H1 (cell line): Measurements from ENCODE around the gene PROSER3. TPM values are rescaled to one million over a fixed set of nuclear protein-coding genes. Genes with fewer than 3 reads are reported as not detected.

Source experiments
- BACH1 ChIP-seq: IDR thresholded peaks from 2 replicates; pipeline ENCODE4 v1.6.1; 2012; ENCODE audit warnings: low read length, improper control_type of control experiment
- CREB1 ChIP-seq: IDR thresholded peaks from 2 replicates; pipeline ENCODE4 v1.6.1; 2012; ENCODE audit warnings: inconsistent platforms
- CTBP2 ChIP-seq: IDR thresholded peaks from 2 replicates; pipeline ENCODE4 v1.7.0; 2011; ENCODE audit warnings: borderline replicate concordance, mild to moderate bottlenecking, moderate library complexity, mixed read lengths, low read length; ENCODE audit not compliant: insufficient read depth, insufficient read length
- EP300 ChIP-seq, 2 experiments: IDR thresholded peaks; 1 replicate in 1 of 2; 2 replicates in 1 of 2; pipeline ENCODE4 v1.6.1; 2011 to 2012; ENCODE audit warnings: low read depth in 2 of 2, low read length in 2 of 2, mild to moderate bottlenecking in 2 of 2, borderline replicate concordance in 1 of 2, inconsistent platforms in 1 of 2, moderate library complexity in 1 of 2
- HDAC2 ChIP-seq, 2 experiments: fragments of 300-600 bp in 1 of 2; sonication (generic) in 1 of 2; IDR thresholded peaks; 2 replicates each; pipeline ENCODE4 v1.6.1; 2011 to 2012; ENCODE audit warnings: low read depth in 2 of 2, low read length in 2 of 2, mild to moderate bottlenecking in 2 of 2, moderate library complexity in 2 of 2, borderline replicate concordance in 1 of 2, inconsistent platforms in 1 of 2
- KDM1A ChIP-seq: fragments of 200-600, 300-600 bp; sonication (generic); IDR thresholded peaks from 2 replicates; pipeline ENCODE4 v1.7.1; 2016; ENCODE audit warnings: mild to moderate bottlenecking, low read length, borderline replicate concordance
- KDM5A ChIP-seq: fragments of 200-600 bp; IDR thresholded peaks from 2 replicates; pipeline ENCODE4 v1.7.1; 2012; ENCODE audit warnings: mild to moderate bottlenecking, low read length, inconsistent platforms, mixed read lengths
- MAFK ChIP-seq: IDR thresholded peaks from 2 replicates; pipeline ENCODE4 v1.6.1; 2012; ENCODE audit warnings: low read depth, mild to moderate bottlenecking, improper control_type of control experiment, low read length
- PHF8 ChIP-seq: fragments of 200-600 bp; sonication (generic); conservative IDR thresholded peaks from 2 replicates; pipeline ENCODE4 v1.7.1; 2012; ENCODE audit warnings: low read depth, mild to moderate bottlenecking, inconsistent platforms, low read length, moderate library complexity
- RBBP5 ChIP-seq: IDR thresholded peaks from 2 replicates; pipeline ENCODE4 v1.7.1; 2012; ENCODE audit warnings: low read depth, mild to moderate bottlenecking, inconsistent platforms, low read length, moderate library complexity, borderline replicate concordance
- RNF2 ChIP-seq: fragments of 200-900, 300-1000 bp; sonication (generic); IDR thresholded peaks from 2 replicates; pipeline ENCODE4 v1.7.1; 2016; ENCODE audit warnings: borderline replicate concordance, low read depth, mild to moderate bottlenecking, antibody characterized with exemption, low read length; ENCODE audit not compliant: poor library complexity, severe bottlenecking; ENCODE audit errors: missing control alignments
- SAP30 ChIP-seq: fragments of 300-600 bp; sonication (generic); IDR thresholded peaks from 2 replicates; pipeline ENCODE4 v1.7.1; 2012; ENCODE audit warnings: low read length, moderate library complexity, mild to moderate bottlenecking, inconsistent platforms; ENCODE audit not compliant: insufficient read depth, insufficient replicate concordance
- polyA plus RNA-seq, 7 experiments: library from polyadenylated mRNA; depleted of rRNA in 3 of 7; stranded (reverse) in 5 of 7; unstranded in 2 of 7; fragments of >200 nt in 5 of 7; fragments of 200-250 nt in 2 of 7; gene quantifications; 1 replicate in 5 of 7; 2 replicates in 1 of 7; 4 replicates in 1 of 7; pipeline versions ENCODE4 v1.2.1 to v1.2.3, GENCODE V29; 2011 to 2013; ENCODE audit warnings: missing spikeins in 2 of 7, mixed read lengths in 2 of 7
- total RNA-seq: library from RNA; stranded (reverse); fragmentation: NEBNext Ultra II Directional; extraction: Animal tissue kit (Norgen Biotek cat#: 25700); gene quantifications from 2 replicates; pipeline ENCODE4 v1.2.1, GENCODE V29; 2021
- TF ChIP-seq, protein P1 (sequence below), 3 experiments: IDR thresholded peaks; 1 replicate in 2 of 3; 2 replicates in 1 of 3; pipeline versions ENCODE4 v1.5.1 to v1.6.1; 2011; ENCODE audit warnings: low read length in 3 of 3, mild to moderate bottlenecking in 3 of 3, inconsistent platforms in 2 of 3, low read depth in 1 of 3, moderate library complexity in 1 of 3; ENCODE audit not compliant: insufficient read depth in 1 of 3; ENCODE audit errors: control extremely low read depth in 1 of 3
- TF ChIP-seq, protein P2 (sequence below): IDR thresholded peaks from 2 replicates; pipeline ENCODE4 v1.6.1; 2012; ENCODE audit warnings: low read length, inconsistent platforms

The PROSER3 gene
- total and polyA plus RNA-seq, 2 of the 8 experiments (the other 6 are each of a cell fraction or from before 2014, with no cell fraction given), result 17.8 to 28.9 TPM

DNA sequence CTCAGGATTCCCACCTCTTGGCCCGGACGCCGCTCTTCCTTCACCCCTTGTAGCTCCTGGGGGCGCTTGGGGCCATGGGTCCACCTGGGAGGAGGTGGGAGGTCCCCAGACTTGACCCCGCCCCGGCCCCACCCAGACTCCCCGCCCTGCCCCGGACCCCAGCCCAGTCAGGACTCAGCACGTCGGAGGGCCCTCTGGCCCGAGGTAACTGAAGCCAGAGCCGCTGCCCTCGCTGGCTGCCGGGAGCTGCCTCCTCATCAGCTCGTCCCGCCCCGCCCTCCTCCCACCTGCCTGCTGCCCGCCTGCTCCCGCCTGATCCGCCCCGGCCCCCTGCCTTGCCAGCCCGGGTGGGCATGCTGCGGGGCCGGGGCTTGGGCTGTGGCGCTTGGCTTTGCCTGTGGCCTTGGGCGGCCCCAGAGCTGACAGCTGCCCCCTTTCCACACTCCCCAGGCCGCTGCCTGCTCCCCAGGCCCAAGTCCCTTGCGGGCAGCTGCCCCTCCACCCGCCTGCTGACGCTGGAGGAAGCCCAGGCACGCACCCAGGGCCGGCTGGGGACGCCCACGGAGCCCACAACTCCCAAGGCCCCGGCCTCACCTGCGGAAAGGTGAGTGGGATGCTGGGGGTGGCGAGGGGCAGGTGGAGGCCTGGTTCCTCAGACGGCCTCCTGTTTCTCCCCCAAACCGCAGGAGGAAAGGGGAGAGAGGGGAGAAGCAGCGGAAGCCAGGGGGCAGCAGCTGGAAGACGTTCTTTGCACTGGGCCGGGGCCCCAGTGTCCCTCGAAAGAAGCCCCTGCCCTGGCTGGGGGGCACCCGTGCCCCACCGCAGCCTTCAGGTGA, 26.7 kb downstream of the PROSER3 start (continued):
- TF ChIP-seq, protein P1, sequence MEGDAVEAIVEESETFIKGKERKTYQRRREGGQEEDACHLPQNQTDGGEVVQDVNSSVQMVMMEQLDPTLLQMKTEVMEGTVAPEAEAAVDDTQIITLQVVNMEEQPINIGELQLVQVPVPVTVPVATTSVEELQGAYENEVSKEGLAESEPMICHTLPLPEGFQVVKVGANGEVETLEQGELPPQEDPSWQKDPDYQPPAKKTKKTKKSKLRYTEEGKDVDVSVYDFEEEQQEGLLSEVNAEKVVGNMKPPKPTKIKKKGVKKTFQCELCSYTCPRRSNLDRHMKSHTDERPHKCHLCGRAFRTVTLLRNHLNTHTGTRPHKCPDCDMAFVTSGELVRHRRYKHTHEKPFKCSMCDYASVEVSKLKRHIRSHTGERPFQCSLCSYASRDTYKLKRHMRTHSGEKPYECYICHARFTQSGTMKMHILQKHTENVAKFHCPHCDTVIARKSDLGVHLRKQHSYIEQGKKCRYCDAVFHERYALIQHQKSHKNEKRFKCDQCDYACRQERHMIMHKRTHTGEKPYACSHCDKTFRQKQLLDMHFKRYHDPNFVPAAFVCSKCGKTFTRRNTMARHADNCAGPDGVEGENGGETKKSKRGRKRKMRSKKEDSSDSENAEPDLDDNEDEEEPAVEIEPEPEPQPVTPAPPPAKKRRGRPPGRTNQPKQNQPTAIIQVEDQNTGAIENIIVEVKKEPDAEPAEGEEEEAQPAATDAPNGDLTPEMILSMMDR (IDR thresholded peaks at IDR 0.05; ENCODE audit: control extremely low read depth in 1 of 3, insufficient read depth in 1 of 3, low read depth in 1 of 3, low read length in 3 of 3), result peak in 2 of 3 experiments; percentile 32 to 40; a peak in 3 of 4 replicates
- TF ChIP-seq BACH1 (no peak), CREB1 (no peak), RNF2 (no peak), MAFK (no peak), PHF8 (0 out of 2 replicates have a peak, but pooled peaks have one; percentile 31), EP300 (IDR thresholded peaks at IDR 0.05; ENCODE audit: borderline replicate concordance in 1 of 2, low read depth in 2 of 2, low read length in 2 of 2) (no peak), HDAC2 (IDR thresholded peaks at IDR 0.05; ENCODE audit: borderline replicate concordance in 1 of 2, low read depth in 2 of 2, low read length in 2 of 2) (no peak), KDM5A (no peak), CTBP2 (no peak), RBBP5 (no peak; the same call in 1 of the 2 replicates), SAP30 (no peak), KDM1A (no peak)
- TF ChIP-seq, protein P2, sequence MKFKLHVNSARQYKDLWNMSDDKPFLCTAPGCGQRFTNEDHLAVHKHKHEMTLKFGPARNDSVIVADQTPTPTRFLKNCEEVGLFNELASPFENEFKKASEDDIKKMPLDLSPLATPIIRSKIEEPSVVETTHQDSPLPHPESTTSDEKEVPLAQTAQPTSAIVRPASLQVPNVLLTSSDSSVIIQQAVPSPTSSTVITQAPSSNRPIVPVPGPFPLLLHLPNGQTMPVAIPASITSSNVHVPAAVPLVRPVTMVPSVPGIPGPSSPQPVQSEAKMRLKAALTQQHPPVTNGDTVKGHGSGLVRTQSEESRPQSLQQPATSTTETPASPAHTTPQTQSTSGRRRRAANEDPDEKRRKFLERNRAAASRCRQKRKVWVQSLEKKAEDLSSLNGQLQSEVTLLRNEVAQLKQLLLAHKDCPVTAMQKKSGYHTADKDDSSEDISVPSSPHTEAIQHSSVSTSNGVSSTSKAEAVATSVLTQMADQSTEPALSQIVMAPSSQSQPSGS, result no peak
